GOT3 (cell line): ENCODE data around the gene CCDC80.
A peak's percentile ranks its signal among the peaks of the same experiment; 100 is the strongest.

ENCODE experiments used
- DNase-seq: peaks from one replicate; lab custom pipeline; 2025; ENCODE audit warnings: mixed read lengths; lab: John Stamatoyannopoulos, UW

The CCDC80 gene

GRCh38 chr3:112654979-112655378, 14.0 kb upstream of the CCDC80 start:
- DNase-seq, result no peak

- no peak for DNase-seq
Observed at GRCh38 chr3:112654492-112654891, 13.5 kb upstream of the CCDC80 start.

GRCh38 chr3:112653881-112654300, 12.9 kb upstream of the CCDC80 start:
- DNase-seq, result no peak

- no peak for DNase-seq
Observed at GRCh38 chr3:112653209-112653871, 12.4 kb upstream of the CCDC80 start.

- no peak for DNase-seq
Observed at GRCh38 chr3:112651516-112651915, 10.6 kb upstream of the CCDC80 start.

GRCh38 chr3:112651071-112651470, 10.1 kb upstream of the CCDC80 start:
- no peak for DNase-seq

GRCh38 chr3:112650482-112650881, 9.5 kb upstream of the CCDC80 start:
- no peak for DNase-seq

GRCh38 chr3:112649478-112649735, 8.5 kb upstream of the CCDC80 start:
- DNase-seq, result no peak

GRCh38 chr3:112647122-112647521, 6.2 kb upstream of the CCDC80 start:
- no peak for DNase-seq

GRCh38 chr3:112646623-112647022, 5.7 kb upstream of the CCDC80 start:
- DNase-seq, result no peak

GRCh38 chr3:112644453-112644852, 3.5 kb upstream of the CCDC80 start:
- no peak for DNase-seq

GRCh38 chr3:112643621-112644240, 2.8 kb upstream of the CCDC80 start:
- DNase-seq, result no peak

- peak; percentile 44 for DNase-seq
Observed at GRCh38 chr3:112642912-112643506, 2.1 kb upstream of the CCDC80 start.

- DNase-seq, result peak; percentile 11
Observed at GRCh38 chr3:112640276-112640929, 540 bp downstream of the CCDC80 start.

GRCh38 chr3:112639455-112640225, 1.3 kb downstream of the CCDC80 start:
- DNase-seq, result no peak

- DNase-seq, result no peak
Observed at GRCh38 chr3:112638327-112639020, 2.5 kb downstream of the CCDC80 start.

- DNase-seq, result no peak
Observed at GRCh38 chr3:112637700-112638099, 3.2 kb downstream of the CCDC80 start.

- DNase-seq, result no peak
Observed at GRCh38 chr3:112635674-112636073, 5.3 kb downstream of the CCDC80 start.

- DNase-seq, result no peak
Observed at GRCh38 chr3:112634786-112635541, 6.0 kb downstream of the CCDC80 start.

GRCh38 chr3:112633757-112634156, 7.2 kb downstream of the CCDC80 start:
- no peak for DNase-seq

- no peak for DNase-seq
Observed at GRCh38 chr3:112633191-112633590, 7.8 kb downstream of the CCDC80 start.
